Endothelial cell of umbilical vein (primary cell): ENCODE data around the gene NLGN1. TPM values are rescaled to one million over a fixed set of nuclear protein-coding genes. Genes with fewer than 3 reads are reported as not detected.

Experiments used
- BruUV-seq: library from RNA; stranded (reverse); fragments of 400-500 nt; replicated peaks from 2 replicates; lab custom pipeline; 2021; lab: Mats Ljungman, UMichigan
- CTCF ChIA-PET: fragments of 300-600, 350-600 bp; sonication (Branson Sonifier 250); formaldehyde crosslinking; loops from one replicate; lab custom pipeline; 2021; ENCODE audit warnings: antibody characterized with exemption, inconsistent platforms; lab: Charles Lee
- POLR2A ChIA-PET: fragments of 300-600, 350-600 bp; sonication (Branson Sonifier 250); formaldehyde crosslinking; loops from one replicate; lab custom pipeline; 2021; ENCODE audit warnings: antibody characterized with exemption, inconsistent platforms; lab: Charles Lee
- DNase-seq: peaks from one replicate; pipeline ENCODE4 v3.0.0-alpha.2; 2011; ENCODE audit warnings: low read depth, low spot score
- FAIRE-seq: peaks from 2 replicates; lab custom pipeline; 2011; peaks lifted over from hg19 to GRCh38; lab: Jason Lieb, UNC
- H2AFZ ChIP-seq: 2 replicates; pipeline ENCODE4 v1.6.0; 2012; ENCODE audit warnings: low read depth, low read length, control low read depth, inconsistent platforms
- H3K27ac ChIP-seq: 2 replicates; pipeline ENCODE4 v1.5.1; 2011; ENCODE audit warnings: low read depth, mild to moderate bottlenecking, control low read depth, low read length, moderate library complexity; ENCODE audit not compliant: insufficient read depth
- H3K27me3 ChIP-seq, 2 experiments: 2 replicates each; pipeline versions ENCODE4 v1.6.0 to v1.6.1; 2011; ENCODE audit warnings: low read length in 2 of 2, mixed read lengths in 1 of 2; ENCODE audit not compliant: control insufficient read depth in 2 of 2, insufficient read depth in 2 of 2
- H3K36me3 ChIP-seq, 2 experiments: 2 replicates in 1 of 2; 3 replicates in 1 of 2; pipeline ENCODE4 v1.5.1; 2011; ENCODE audit warnings: low read length in 2 of 2, mild to moderate bottlenecking in 1 of 2, moderate library complexity in 1 of 2; ENCODE audit not compliant: control insufficient read depth in 2 of 2, insufficient read depth in 2 of 2; ENCODE audit errors: extremely low read depth in 1 of 2
- H3K4me1 ChIP-seq: 3 replicates; pipeline ENCODE4 v1.5.1; 2011; ENCODE audit warnings: mild to moderate bottlenecking, low read length; ENCODE audit not compliant: control insufficient read depth, insufficient read depth; ENCODE audit errors: extremely low read depth
- H3K4me2 ChIP-seq: 2 replicates; pipeline ENCODE4 v1.6.1; 2011; ENCODE audit warnings: low read length, control low read depth, mixed read lengths; ENCODE audit not compliant: insufficient read depth
- H3K4me3 ChIP-seq, 3 experiments: fragments of 200-600 bp in 1 of 3; sonication (generic), shearing (Covaris generic) in 1 of 3; replicated peaks in 1 of 3; 2 replicates each; pipeline ENCODE4 v1.5.1; 2011 to 2016; ENCODE audit warnings: control low read depth in 3 of 3, low read length in 3 of 3, mild to moderate bottlenecking in 2 of 3, inconsistent platforms in 1 of 3, low read depth in 1 of 3, moderate library complexity in 1 of 3; ENCODE audit not compliant: insufficient read depth in 1 of 3
- H3K79me2 ChIP-seq: 2 replicates; pipeline ENCODE4 v1.6.0; 2012; ENCODE audit warnings: low read length, inconsistent platforms; ENCODE audit not compliant: control insufficient read depth, insufficient read depth
- H3K9ac ChIP-seq: replicated peaks from 2 replicates; pipeline ENCODE3; 2011; ENCODE audit warnings: low read length, control low read depth; ENCODE audit not compliant: insufficient read depth; ENCODE audit errors: extremely low read depth
- H3K9me1 ChIP-seq: replicated peaks from 3 replicates; pipeline ENCODE4 v1.6.0; 2011; ENCODE audit warnings: mild to moderate bottlenecking, low read length; ENCODE audit not compliant: control insufficient read depth, insufficient read depth; ENCODE audit errors: extremely low read depth
- H3K9me3 ChIP-seq: replicated peaks from 2 replicates; pipeline ENCODE4 v1.5.1; 2012; ENCODE audit warnings: low read length, inconsistent platforms; ENCODE audit not compliant: control insufficient read depth, insufficient read depth
- H4K20me1 ChIP-seq: replicated peaks from 2 replicates; pipeline ENCODE3; 2011; ENCODE audit warnings: mild to moderate bottlenecking, low read length; ENCODE audit not compliant: control insufficient read depth, insufficient read depth; ENCODE audit errors: extremely low read depth
- EZH2 ChIP-seq: IDR thresholded peaks from 2 replicates; pipeline ENCODE4 v1.6.1; 2012; ENCODE audit warnings: borderline replicate concordance, low read depth, mild to moderate bottlenecking, moderate library complexity, low read length, inconsistent platforms; ENCODE audit not compliant: severe bottlenecking
- FOS ChIP-seq: IDR thresholded peaks from 2 replicates; pipeline ENCODE4 v1.6.1; 2011; ENCODE audit warnings: mild to moderate bottlenecking, low read length, moderate library complexity, borderline replicate concordance; ENCODE audit not compliant: insufficient read depth
- GATA2 ChIP-seq: IDR thresholded peaks from 2 replicates; pipeline ENCODE4 v1.7.0; 2011; ENCODE audit warnings: low read depth, mild to moderate bottlenecking, moderate library complexity, mixed read lengths, low read length; ENCODE audit not compliant: insufficient read length, insufficient read depth
- JUN ChIP-seq: IDR thresholded peaks from 2 replicates; pipeline ENCODE4 v1.6.1; 2011; ENCODE audit warnings: borderline replicate concordance, low read depth; ENCODE audit not compliant: insufficient read length, insufficient read depth
- MYC ChIP-seq: IDR thresholded peaks from one replicate; pipeline ENCODE4 v1.6.1; 2011; ENCODE audit warnings: mild to moderate bottlenecking, low read depth, low read length
- POLR2A ChIP-seq: IDR thresholded peaks from 2 replicates; pipeline ENCODE4 v1.6.1; 2012; ENCODE audit warnings: low read depth, mild to moderate bottlenecking, control low read depth, low read length
- POLR2AphosphoS5 ChIP-seq: IDR thresholded peaks from 2 replicates; pipeline ENCODE4 v1.6.1; 2012; ENCODE audit warnings: low read depth, mild to moderate bottlenecking, control low read depth, low read length, moderate library complexity; ENCODE audit not compliant: insufficient read depth
- dilution Hi-C: fragments of 300-500 bp; cut with MboI; formaldehyde crosslinking; loops from one replicate; pipeline ENCODE4 v1.15.0; 2019; ENCODE audit warnings: low sequenced_read_pairs; ENCODE audit not compliant: extremely low pct_ligation_motif_present
- intact Hi-C: fragments of 100-400 bp; cut with micrococcal nuclease; formaldehyde crosslinking; loops from one replicate; pipeline ENCODE4 v1.10.0; 2022
- polyA plus RNA-seq, 4 experiments: library from polyadenylated mRNA; depleted of rRNA in 3 of 4; stranded (reverse) in 3 of 4; unstranded in 1 of 4; fragments of >200 nt; gene quantifications; 2 replicates each; pipeline versions ENCODE4 v1.2.1 to v1.2.3, GENCODE V29; 2011 to 2012; ENCODE audit warnings: missing spikeins in 1 of 4
- total RNA-seq: library from RNA; stranded (reverse); gene quantifications from 2 replicates; pipeline ENCODE4 v1.2.3, GENCODE V29; 2021
- TF ChIP-seq, protein P1 (sequence below): IDR thresholded peaks from 2 replicates; pipeline ENCODE4 v1.6.1; 2011; ENCODE audit not compliant: insufficient read depth, insufficient read length
- TF ChIP-seq, protein P2 (sequence below), 2 donors: IDR thresholded peaks; 1 replicate in 1 of 2; 2 replicates in 1 of 2; pipeline ENCODE4 v1.5.1; 2011; ENCODE audit warnings: low read length in 2 of 2, mild to moderate bottlenecking in 2 of 2, moderate library complexity in 2 of 2, control low read depth in 1 of 2, inconsistent platforms in 1 of 2, low read depth in 1 of 2; ENCODE audit not compliant: insufficient read depth in 1 of 2; ENCODE audit errors: extremely low read depth in 1 of 2

The NLGN1 gene
- total and polyA plus RNA-seq, 2 donors (not counting 3 experiments of a cell fraction or from before 2014, with no cell fraction given) = 7.9 to 16.3 TPM

DNA sequence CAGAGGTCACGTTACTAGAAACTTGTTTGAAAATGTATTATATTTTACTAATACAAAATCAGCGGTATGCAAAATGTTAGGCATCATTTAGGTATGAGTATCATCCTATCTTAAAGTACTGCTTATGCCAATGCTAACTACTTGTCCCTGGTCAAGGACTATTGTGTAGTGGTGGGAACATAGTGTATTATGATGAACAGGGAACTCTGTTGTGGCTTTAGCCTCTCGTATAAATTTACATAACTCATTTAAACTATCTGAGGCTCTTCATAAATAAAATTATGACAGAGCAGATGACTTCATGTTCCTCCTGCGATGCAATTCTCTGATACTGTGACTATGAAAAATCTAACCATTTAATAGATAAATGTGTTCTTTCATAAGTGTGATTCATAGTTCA, 451.9 kb downstream of the NLGN1 start:
- no peaks in the 10 kb centered on the region for H3K36me3 ChIP-seq
- BruUV-seq = no TSS peak

More for the DNA sequence above, 451.9 kb downstream of the NLGN1 start:
- no peaks in the 10 kb centered on the region for H3K9me1 ChIP-seq
- intact Hi-C loops (no loop called here), dilution Hi-C loops (no loop called here)
- H4K20me1 ChIP-seq = no peaks in the 10 kb centered on the region
- no peak overlapping the region for H3K9ac ChIP-seq
- H3K9me3 ChIP-seq = no peaks in the 10 kb centered on the region
- H3K4me1 ChIP-seq = no peaks in the 10 kb centered on the region
- FAIRE-seq (no peak), DNase-seq (no peak)
- H2AFZ ChIP-seq = no peak overlapping the region
- ChIA-PET POLR2A (no interaction called here), CTCF (no interaction called here)
- no peak overlapping the region for H3K4me2 ChIP-seq
- H3K27ac ChIP-seq = no peak overlapping the region
- TF ChIP-seq POLR2AphosphoS5 = no peak
- no peak for TF ChIP-seq EZH2
- TF ChIP-seq MYC = no peak
- TF ChIP-seq FOS = no peak
- no peak for TF ChIP-seq JUN
- TF ChIP-seq POLR2A = no peak
- TF ChIP-seq, protein P1, sequence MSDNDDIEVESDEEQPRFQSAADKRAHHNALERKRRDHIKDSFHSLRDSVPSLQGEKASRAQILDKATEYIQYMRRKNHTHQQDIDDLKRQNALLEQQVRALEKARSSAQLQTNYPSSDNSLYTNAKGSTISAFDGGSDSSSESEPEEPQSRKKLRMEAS = no peak
- no peak for TF ChIP-seq GATA2
- TF ChIP-seq, protein P2, sequence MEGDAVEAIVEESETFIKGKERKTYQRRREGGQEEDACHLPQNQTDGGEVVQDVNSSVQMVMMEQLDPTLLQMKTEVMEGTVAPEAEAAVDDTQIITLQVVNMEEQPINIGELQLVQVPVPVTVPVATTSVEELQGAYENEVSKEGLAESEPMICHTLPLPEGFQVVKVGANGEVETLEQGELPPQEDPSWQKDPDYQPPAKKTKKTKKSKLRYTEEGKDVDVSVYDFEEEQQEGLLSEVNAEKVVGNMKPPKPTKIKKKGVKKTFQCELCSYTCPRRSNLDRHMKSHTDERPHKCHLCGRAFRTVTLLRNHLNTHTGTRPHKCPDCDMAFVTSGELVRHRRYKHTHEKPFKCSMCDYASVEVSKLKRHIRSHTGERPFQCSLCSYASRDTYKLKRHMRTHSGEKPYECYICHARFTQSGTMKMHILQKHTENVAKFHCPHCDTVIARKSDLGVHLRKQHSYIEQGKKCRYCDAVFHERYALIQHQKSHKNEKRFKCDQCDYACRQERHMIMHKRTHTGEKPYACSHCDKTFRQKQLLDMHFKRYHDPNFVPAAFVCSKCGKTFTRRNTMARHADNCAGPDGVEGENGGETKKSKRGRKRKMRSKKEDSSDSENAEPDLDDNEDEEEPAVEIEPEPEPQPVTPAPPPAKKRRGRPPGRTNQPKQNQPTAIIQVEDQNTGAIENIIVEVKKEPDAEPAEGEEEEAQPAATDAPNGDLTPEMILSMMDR (IDR thresholded peaks at IDR 0.05; ENCODE audit: extremely low read depth in 1 of 2, insufficient read depth in 1 of 2, low read depth in 1 of 2, low read length in 2 of 2) = no peak
- H3K79me2 ChIP-seq = no peaks in the 10 kb centered on the region
- H3K4me3 ChIP-seq = no peak overlapping the region
- H3K27me3 ChIP-seq = no peaks in the 10 kb centered on the region
